Astrocyte (in vitro differentiated cells and primary cell): ENCODE measurements around the gene GEMIN8. TPM values are rescaled to one million over a fixed set of nuclear protein-coding genes. Genes with fewer than 3 reads are reported as not detected.

Source experiments
- DNase-seq: peaks from one replicate; pipeline ENCODE4 v3.0.0-alpha.2; 2010; ENCODE audit warnings: low read depth
- FAIRE-seq: peaks from 2 replicates; lab custom pipeline; 2011; peaks lifted over from hg19 to GRCh38; lab: Jason Lieb, UNC
- H2AFZ ChIP-seq: 2 replicates; pipeline ENCODE4 v1.6.0; 2012; ENCODE audit warnings: low read depth, low read length, inconsistent platforms
- H3K27ac ChIP-seq: 2 replicates; pipeline ENCODE4 v1.5.1; 2011; ENCODE audit warnings: low read depth, low read length, inconsistent platforms
- H3K27me3 ChIP-seq: 2 replicates; pipeline ENCODE4 v1.6.0; 2011; ENCODE audit warnings: low read length, inconsistent platforms; ENCODE audit not compliant: insufficient read depth
- H3K36me3 ChIP-seq: 2 replicates; pipeline ENCODE4 v1.5.1; 2011; ENCODE audit warnings: low read length, inconsistent platforms; ENCODE audit not compliant: insufficient read depth
- H3K4me1 ChIP-seq: 2 replicates; pipeline ENCODE4 v1.5.1; 2011; ENCODE audit warnings: low read length, inconsistent platforms; ENCODE audit not compliant: insufficient read depth
- H3K4me2 ChIP-seq: 2 replicates; pipeline ENCODE4 v1.6.0; 2012; ENCODE audit warnings: low read length, inconsistent platforms
- H3K4me3 ChIP-seq: 2 replicates; pipeline ENCODE4 v1.5.1; 2011; ENCODE audit warnings: low read depth, mild to moderate bottlenecking, low read length, inconsistent platforms; ENCODE audit not compliant: insufficient read depth
- H3K79me2 ChIP-seq: 2 replicates; pipeline ENCODE4 v1.6.0; 2012; ENCODE audit warnings: mild to moderate bottlenecking, low read length, inconsistent platforms; ENCODE audit not compliant: insufficient read depth
- H3K9ac ChIP-seq: 2 replicates; pipeline ENCODE4 v1.6.0; 2012; ENCODE audit warnings: mild to moderate bottlenecking, low read length, inconsistent platforms
- H3K9me3 ChIP-seq: 2 replicates; pipeline ENCODE4 v1.5.1; 2012; ENCODE audit warnings: low read depth, mild to moderate bottlenecking, low read length, inconsistent platforms; ENCODE audit not compliant: insufficient read depth
- H4K20me1 ChIP-seq: 2 replicates; pipeline ENCODE4 v1.6.0; 2012; ENCODE audit warnings: low read length, inconsistent platforms; ENCODE audit not compliant: insufficient read depth
- H3K27ac Mint-ChIP-seq: one replicate; pipeline ENCODE4 v1.8.0; 2021; ENCODE audit warnings: mild to moderate bottlenecking, mixed read lengths; ENCODE audit not compliant: unreplicated experiment
- H3K27me3 Mint-ChIP-seq: one replicate; pipeline ENCODE4 v1.8.0; 2021; ENCODE audit warnings: low read depth, mixed read lengths; ENCODE audit not compliant: unreplicated experiment
- H3K36me3 Mint-ChIP-seq: one replicate; pipeline ENCODE4 v1.8.0; 2021; ENCODE audit warnings: low read depth, mixed read lengths; ENCODE audit not compliant: unreplicated experiment
- H3K4me1 Mint-ChIP-seq: one replicate; pipeline ENCODE4 v1.8.0; 2021; ENCODE audit warnings: low read depth, mixed read lengths; ENCODE audit not compliant: unreplicated experiment
- H3K4me3 Mint-ChIP-seq: one replicate; pipeline ENCODE4 v1.8.0; 2021; ENCODE audit warnings: mild to moderate bottlenecking, moderate library complexity, mixed read lengths; ENCODE audit not compliant: unreplicated experiment
- H3K9me3 Mint-ChIP-seq: one replicate; pipeline ENCODE4 v1.8.0; 2021; ENCODE audit warnings: mild to moderate bottlenecking, mixed read lengths; ENCODE audit not compliant: unreplicated experiment
- EZH2 ChIP-seq: IDR thresholded peaks from 2 replicates; pipeline ENCODE4 v1.6.1; 2012; ENCODE audit warnings: mild to moderate bottlenecking, low read length, inconsistent platforms; ENCODE audit not compliant: insufficient read depth
- total RNA-seq: library from RNA; stranded (reverse); gene quantifications from 2 replicates; pipeline ENCODE4 v1.2.1, GENCODE V29; 2021
- TF ChIP-seq, protein P1 (sequence below): IDR thresholded peaks from 2 replicates; pipeline ENCODE4 v1.5.1; 2011; ENCODE audit warnings: low read depth, mild to moderate bottlenecking, inconsistent platforms, low read length, moderate library complexity; ENCODE audit not compliant: insufficient read depth

The GEMIN8 gene
- total RNA-seq, 1 donor from 2014 or later, result 10.5 TPM

DNA sequence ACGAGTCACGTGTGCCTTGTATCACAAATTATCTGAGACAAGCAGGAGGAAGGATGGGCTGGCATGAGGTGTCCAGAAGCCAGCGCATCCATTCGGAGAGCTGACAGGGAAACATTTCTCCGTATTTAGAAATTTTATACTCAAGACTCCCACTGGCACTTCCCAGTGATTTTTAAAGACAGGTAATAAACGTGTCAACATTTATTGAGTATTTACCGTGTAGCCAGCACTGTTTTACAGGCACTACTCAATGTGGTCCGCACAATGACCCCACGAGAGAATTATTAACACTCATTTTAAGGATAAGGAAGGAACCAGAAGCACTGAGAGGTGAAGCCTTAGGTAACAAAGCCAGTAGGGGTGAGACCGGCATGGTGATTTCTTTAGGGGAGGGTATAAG is 23.2 kb downstream of the GEMIN8 start:
- TF ChIP-seq, protein P1, sequence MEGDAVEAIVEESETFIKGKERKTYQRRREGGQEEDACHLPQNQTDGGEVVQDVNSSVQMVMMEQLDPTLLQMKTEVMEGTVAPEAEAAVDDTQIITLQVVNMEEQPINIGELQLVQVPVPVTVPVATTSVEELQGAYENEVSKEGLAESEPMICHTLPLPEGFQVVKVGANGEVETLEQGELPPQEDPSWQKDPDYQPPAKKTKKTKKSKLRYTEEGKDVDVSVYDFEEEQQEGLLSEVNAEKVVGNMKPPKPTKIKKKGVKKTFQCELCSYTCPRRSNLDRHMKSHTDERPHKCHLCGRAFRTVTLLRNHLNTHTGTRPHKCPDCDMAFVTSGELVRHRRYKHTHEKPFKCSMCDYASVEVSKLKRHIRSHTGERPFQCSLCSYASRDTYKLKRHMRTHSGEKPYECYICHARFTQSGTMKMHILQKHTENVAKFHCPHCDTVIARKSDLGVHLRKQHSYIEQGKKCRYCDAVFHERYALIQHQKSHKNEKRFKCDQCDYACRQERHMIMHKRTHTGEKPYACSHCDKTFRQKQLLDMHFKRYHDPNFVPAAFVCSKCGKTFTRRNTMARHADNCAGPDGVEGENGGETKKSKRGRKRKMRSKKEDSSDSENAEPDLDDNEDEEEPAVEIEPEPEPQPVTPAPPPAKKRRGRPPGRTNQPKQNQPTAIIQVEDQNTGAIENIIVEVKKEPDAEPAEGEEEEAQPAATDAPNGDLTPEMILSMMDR, result no peak
- TF ChIP-seq EZH2, result no peak
- H3K79me2 ChIP-seq, result no peaks in the 10 kb centered on the region
- H2AFZ ChIP-seq, result no peak overlapping the region
- FAIRE-seq, result no peak
- H3K4me3 Mint-ChIP-seq, result no peak overlapping the region
- no peaks in the 10 kb centered on the region for H3K36me3 ChIP-seq
- DNase-seq, result no peak
- H3K27me3 ChIP-seq, result no peaks in the 10 kb centered on the region
- no peak overlapping the region for H3K4me3 ChIP-seq
- no peaks in the 10 kb centered on the region for H3K4me1 ChIP-seq
- H3K36me3 Mint-ChIP-seq, result no peaks in the 10 kb centered on the region
- H3K4me2 ChIP-seq, result no peak overlapping the region
- H4K20me1 ChIP-seq, result no peaks in the 10 kb centered on the region
- H3K9ac ChIP-seq, result no peak overlapping the region
- no peaks in the 10 kb centered on the region for H3K9me3 Mint-ChIP-seq
- no peak overlapping the region for H3K27ac Mint-ChIP-seq
- no peaks in the 10 kb centered on the region for H3K4me1 Mint-ChIP-seq
- H3K9me3 ChIP-seq, result no peaks in the 10 kb centered on the region
- H3K27ac ChIP-seq, result no peak overlapping the region
- no peaks in the 10 kb centered on the region for H3K27me3 Mint-ChIP-seq

DNA sequence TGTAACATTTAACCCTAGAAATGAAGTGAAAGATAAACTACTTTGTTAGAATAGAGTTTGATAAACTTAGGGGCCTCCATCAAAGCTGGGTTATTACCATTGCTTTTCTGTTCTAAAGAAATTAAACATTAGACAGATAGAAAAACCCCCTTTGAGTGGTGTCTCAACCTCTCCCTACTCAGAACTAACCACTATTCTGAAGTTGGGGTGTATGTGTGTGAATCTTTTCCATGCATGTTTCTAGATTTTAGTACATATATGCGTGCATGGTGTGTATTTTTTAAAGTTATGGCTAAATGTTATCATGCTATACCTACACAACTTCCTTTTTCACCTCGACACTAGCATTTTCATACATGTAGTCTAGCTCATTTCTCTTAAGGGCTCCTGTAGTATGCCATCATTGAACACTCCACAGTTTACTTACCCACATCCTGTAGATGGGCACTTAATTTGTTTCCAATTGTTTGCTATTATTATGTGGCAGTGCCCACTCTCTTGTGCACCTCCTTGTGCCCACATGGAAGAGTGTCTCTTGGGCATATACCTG is 25.7 kb downstream of the GEMIN8 start:
- H3K4me1 Mint-ChIP-seq, result no peaks in the 10 kb centered on the region
- Histone ChIP-seq H3K27ac (no peak overlapping the region), H3K4me3 (no peak overlapping the region), H4K20me1 (no peaks in the 10 kb centered on the region), H3K27me3 (no peaks in the 10 kb centered on the region), H3K4me2 (no peak overlapping the region), H3K4me1 (no peaks in the 10 kb centered on the region), H2AFZ (no peak overlapping the region), H3K79me2 (no peaks in the 10 kb centered on the region), H3K9ac (no peak overlapping the region), H3K36me3 (no peaks in the 10 kb centered on the region), H3K9me3 (no peaks in the 10 kb centered on the region)
- FAIRE-seq, result no peak
- no peak overlapping the region for H3K27ac Mint-ChIP-seq
- H3K36me3 Mint-ChIP-seq, result no peaks in the 10 kb centered on the region
- no peaks in the 10 kb centered on the region for H3K9me3 Mint-ChIP-seq
- H3K4me3 Mint-ChIP-seq, result no peak overlapping the region
- no peak for DNase-seq
- TF ChIP-seq, protein P1, result no peak
- TF ChIP-seq EZH2, result no peak
- H3K27me3 Mint-ChIP-seq, result no peaks in the 10 kb centered on the region

DNA sequence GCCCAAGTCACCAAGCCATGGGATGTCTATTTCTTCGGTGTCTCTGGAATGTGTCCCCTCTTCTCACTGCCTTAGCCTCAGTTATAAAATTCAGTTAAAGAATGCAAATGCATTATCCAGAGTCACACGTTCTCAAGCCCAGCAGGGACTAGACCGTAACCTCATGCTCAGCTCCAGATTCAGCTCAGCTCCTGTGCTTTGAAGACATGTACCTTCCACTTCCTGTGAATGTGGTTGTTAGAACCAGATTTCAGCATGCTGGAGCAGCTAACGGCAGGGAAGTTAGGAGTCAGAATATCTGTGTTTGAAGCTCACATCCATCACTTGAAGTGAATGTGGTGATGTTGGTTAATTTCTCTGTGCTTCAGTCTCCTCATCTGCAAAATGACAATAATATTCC is 26.7 kb downstream of the GEMIN8 start:
- H2AFZ ChIP-seq, result no peak overlapping the region
- DNase-seq (no peak), FAIRE-seq (peak; percentile 49)
- no peak overlapping the region for H3K4me2 ChIP-seq
- no peaks in the 10 kb centered on the region for H3K9me3 ChIP-seq
- H3K36me3 ChIP-seq, result no peaks in the 10 kb centered on the region
- Mint-ChIP-seq H3K9me3 (no peaks in the 10 kb centered on the region), H3K36me3 (no peaks in the 10 kb centered on the region), H3K27ac (no peak overlapping the region), H3K4me3 (no peak overlapping the region), H3K27me3 (no peaks in the 10 kb centered on the region), H3K4me1 (no peaks in the 10 kb centered on the region)
- no peak overlapping the region for H3K9ac ChIP-seq
- no peaks in the 10 kb centered on the region for H3K4me1 ChIP-seq
- TF ChIP-seq EZH2, result no peak
- TF ChIP-seq, protein P1, result no peak
- no peaks in the 10 kb centered on the region for H3K27me3 ChIP-seq
- H3K27ac ChIP-seq, result no peak overlapping the region
- no peaks in the 10 kb centered on the region for H4K20me1 ChIP-seq
- H3K4me3 ChIP-seq, result no peak overlapping the region
- no peaks in the 10 kb centered on the region for H3K79me2 ChIP-seq
